Measurements from ENCODE around the gene CSMD2.
"Not testable (repeated sequence)": the region's sequence is repeated elsewhere in the genome, so short reads cannot be mapped to it uniquely, and the experiment has no call there.

CSMD2 gene

GRCh38 chr1:34024485-34024884, 140.5 kb downstream of the CSMD2 start:
- TF ChIP-seq ZNF384 (IDR thresholded peaks at IDR 0.05) = no peak
- TF ChIP-seq SP1 (IDR thresholded peaks at IDR 0.05) = no peak
- TF ChIP-seq TARDBP (IDR thresholded peaks at IDR 0.05) = no peak
- no peak for TF ChIP-seq SUZ12 (IDR thresholded peaks at IDR 0.05)
- POLR2A ChIA-PET = no interaction called here
- no peak for DNase-seq (ENCODE audit: extremely low spot score)
- CTCF ChIA-PET = no interaction called here

GRCh38 chr1:34019741-34020552, 145.1 kb downstream of the CSMD2 start:
- no peak for TF ChIP-seq TARDBP (IDR thresholded peaks at IDR 0.05)
- TF ChIP-seq SUZ12 (IDR thresholded peaks at IDR 0.05) = no peak
- TF ChIP-seq FOXK2 (IDR thresholded peaks at IDR 0.05) = no peak
- TF ChIP-seq FOXA1 (IDR thresholded peaks at IDR 0.05) = no peak
- no peak for TF ChIP-seq HDGF (IDR thresholded peaks at IDR 0.05; ENCODE audit: borderline replicate concordance)
- no peak for TF ChIP-seq PKNOX1 (IDR thresholded peaks at IDR 0.05)
- DNase-seq (ENCODE audit: extremely low spot score) = no peak
- ChIA-PET POLR2A (no interaction called here), CTCF (no interaction called here)

- TF ChIP-seq LEF1 (IDR thresholded peaks at IDR 0.05; ENCODE audit: borderline replicate concordance) (no peak), FOXK2 (IDR thresholded peaks at IDR 0.05) (no peak), CTBP1 (IDR thresholded peaks at IDR 0.05; ENCODE audit: borderline replicate concordance) (no peak)
- ChIA-PET POLR2A (no interaction called here), CTCF (no interaction called here)
- no peak for DNase-seq (ENCODE audit: extremely low spot score)
Observed at GRCh38 chr1:34018285-34018684, 146.7 kb downstream of the CSMD2 start.

GRCh38 chr1:34016281-34016680, 148.7 kb downstream of the CSMD2 start:
- POLR2A ChIA-PET; DNase-seq (ENCODE audit: extremely low spot score); CTCF ChIA-PET: not testable (repeated sequence)

GRCh38 chr1:34013958-34014737, 150.9 kb downstream of the CSMD2 start:
- TF ChIP-seq NFRKB (IDR thresholded peaks at IDR 0.05) = no peak
- TF ChIP-seq TARDBP (IDR thresholded peaks at IDR 0.05) = no peak
- no peak for TF ChIP-seq FOXK2 (IDR thresholded peaks at IDR 0.05)
- no peak for TF ChIP-seq SUZ12 (IDR thresholded peaks at IDR 0.05)
- TF ChIP-seq SP1 (IDR thresholded peaks at IDR 0.05) = no peak
- TF ChIP-seq BHLHE40 (IDR thresholded peaks at IDR 0.05; ENCODE audit: borderline replicate concordance) = no peak
- no peak for TF ChIP-seq ELF4 (IDR thresholded peaks at IDR 0.05)
- no peak for TF ChIP-seq ARNT (IDR thresholded peaks at IDR 0.05)
- no peak for TF ChIP-seq HDGF (IDR thresholded peaks at IDR 0.05; ENCODE audit: borderline replicate concordance)
- no peak for TF ChIP-seq LEF1 (IDR thresholded peaks at IDR 0.05; ENCODE audit: borderline replicate concordance)
- no peak for TF ChIP-seq FOXM1 (IDR thresholded peaks at IDR 0.05; ENCODE audit: borderline replicate concordance)
- no peak for TF ChIP-seq L3MBTL2 (conservative IDR thresholded peaks at IDR 0.05)
- DNase-seq (ENCODE audit: extremely low spot score) = peak; percentile 60
- ChIA-PET POLR2A (no interaction called here), CTCF (interaction anchor here (0.7 to 1.6 kb wide), 8 partner anchors 12 to 381 kb away, joined by 3 to 6 read pairs (median 4); no protein-coding TSS in a partner anchor)

GRCh38 chr1:34013136-34013535, 151.9 kb downstream of the CSMD2 start:
- no peak for DNase-seq (ENCODE audit: extremely low spot score)
- no peak for TF ChIP-seq FOXK2 (IDR thresholded peaks at IDR 0.05)
- ChIA-PET CTCF (interaction anchor here (0.8 to 1.6 kb wide), 7 partner anchors 13 to 380 kb away, joined by 3 to 6 read pairs (median 5); no protein-coding TSS in a partner anchor), POLR2A (no interaction called here)

- DNase-seq (ENCODE audit: extremely low spot score) = no peak
- CTCF ChIA-PET = no interaction called here
- TF ChIP-seq ZNF384 (IDR thresholded peaks at IDR 0.05) (no peak), LEF1 (IDR thresholded peaks at IDR 0.05; ENCODE audit: borderline replicate concordance) (no peak), ARNT (IDR thresholded peaks at IDR 0.05) (no peak), NFRKB (IDR thresholded peaks at IDR 0.05) (no peak), FOXM1 (IDR thresholded peaks at IDR 0.05; ENCODE audit: borderline replicate concordance) (no peak), L3MBTL2 (conservative IDR thresholded peaks at IDR 0.05) (no peak), PKNOX1 (IDR thresholded peaks at IDR 0.05) (no peak), BHLHE40 (IDR thresholded peaks at IDR 0.05; ENCODE audit: borderline replicate concordance) (no peak), SUZ12 (IDR thresholded peaks at IDR 0.05) (no peak), CTBP1 (IDR thresholded peaks at IDR 0.05; ENCODE audit: borderline replicate concordance) (no peak), FOXK2 (IDR thresholded peaks at IDR 0.05) (no peak), HDGF (IDR thresholded peaks at IDR 0.05; ENCODE audit: borderline replicate concordance) (no peak), SP1 (IDR thresholded peaks at IDR 0.05) (no peak)
- POLR2A ChIA-PET = no interaction called here
Observed at GRCh38 chr1:34009340-34009985, 155.6 kb downstream of the CSMD2 start.

Measured in HEK293T (cell line).